HG02623 (cell line): ENCODE results near the gene C1D.

Source experiments
- ATAC-seq: cut with Tn5 transposase; IDR thresholded peaks from one replicate; pipeline ENCODE4 v1.9.1; 2021; ENCODE audit warnings: moderate library complexity; ENCODE audit not compliant: unreplicated experiment

C1D gene

DNA sequence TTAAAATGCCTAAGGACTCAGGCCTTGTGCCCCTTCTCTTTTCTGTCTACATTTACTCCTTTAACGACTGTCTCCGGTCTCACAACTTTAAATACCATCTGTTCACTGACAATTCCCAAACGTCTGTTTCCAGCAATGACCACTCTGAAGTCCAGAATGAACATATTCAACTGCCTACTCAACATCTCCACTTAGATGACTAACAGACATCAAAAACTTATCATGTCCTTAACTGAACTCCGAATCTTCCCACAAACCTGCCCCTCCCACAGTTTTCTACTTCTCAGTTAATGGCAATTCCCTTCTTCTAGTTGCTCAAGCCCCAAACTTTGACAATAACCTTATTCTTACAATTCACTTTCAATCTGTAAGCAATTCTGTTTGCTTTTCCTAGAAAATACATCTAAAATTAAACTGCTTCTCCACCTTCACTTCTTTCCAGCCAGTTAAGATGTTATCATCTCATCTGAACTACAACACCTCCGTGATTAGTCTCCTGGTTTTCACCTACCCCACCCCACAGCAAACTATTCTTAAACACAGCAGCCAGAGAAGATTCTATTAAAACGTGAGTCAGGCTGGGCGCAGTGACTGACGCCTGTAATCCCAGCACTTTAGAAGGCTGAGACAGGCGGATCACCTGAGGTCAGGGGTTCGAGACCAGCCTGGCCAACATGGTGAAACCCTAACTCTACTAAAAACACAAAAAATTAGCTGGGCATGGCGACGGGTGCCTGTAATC, 2.8 kb downstream of the C1D start:
- no peak for ATAC-seq

DNA sequence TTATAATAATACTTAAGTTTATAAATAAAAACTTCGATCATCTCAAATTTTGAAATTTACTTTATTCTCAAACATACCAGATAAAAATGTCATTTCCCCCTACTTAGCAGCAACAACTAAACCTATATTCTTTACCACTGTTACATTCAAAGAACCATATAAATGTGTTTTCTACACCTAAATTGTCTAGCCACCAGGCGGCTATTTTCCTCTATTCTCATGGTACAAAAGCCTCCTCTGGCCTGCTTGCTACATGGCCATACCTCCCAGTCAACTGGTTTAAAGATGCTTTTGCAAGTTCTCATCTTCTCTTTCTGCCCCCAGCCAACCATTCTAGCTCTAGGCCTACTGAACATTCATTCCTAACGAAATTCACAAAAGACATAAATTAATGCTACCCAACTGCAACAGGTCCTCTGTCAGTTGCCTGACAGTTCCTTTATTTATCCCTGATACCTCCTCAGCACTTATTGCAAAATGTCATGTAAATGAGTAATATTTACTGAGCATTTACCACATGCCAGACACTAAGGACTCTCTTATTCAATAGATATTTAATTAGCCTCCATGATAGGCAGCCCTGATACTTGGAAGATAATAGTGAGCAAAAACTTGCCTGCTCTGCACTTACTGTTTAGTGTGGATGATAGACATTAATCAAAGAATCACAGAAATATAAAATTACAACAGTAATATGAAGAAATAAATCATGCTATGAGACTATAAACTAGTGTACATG, 5.0 kb downstream of the C1D start:
- no peak for ATAC-seq

DNA sequence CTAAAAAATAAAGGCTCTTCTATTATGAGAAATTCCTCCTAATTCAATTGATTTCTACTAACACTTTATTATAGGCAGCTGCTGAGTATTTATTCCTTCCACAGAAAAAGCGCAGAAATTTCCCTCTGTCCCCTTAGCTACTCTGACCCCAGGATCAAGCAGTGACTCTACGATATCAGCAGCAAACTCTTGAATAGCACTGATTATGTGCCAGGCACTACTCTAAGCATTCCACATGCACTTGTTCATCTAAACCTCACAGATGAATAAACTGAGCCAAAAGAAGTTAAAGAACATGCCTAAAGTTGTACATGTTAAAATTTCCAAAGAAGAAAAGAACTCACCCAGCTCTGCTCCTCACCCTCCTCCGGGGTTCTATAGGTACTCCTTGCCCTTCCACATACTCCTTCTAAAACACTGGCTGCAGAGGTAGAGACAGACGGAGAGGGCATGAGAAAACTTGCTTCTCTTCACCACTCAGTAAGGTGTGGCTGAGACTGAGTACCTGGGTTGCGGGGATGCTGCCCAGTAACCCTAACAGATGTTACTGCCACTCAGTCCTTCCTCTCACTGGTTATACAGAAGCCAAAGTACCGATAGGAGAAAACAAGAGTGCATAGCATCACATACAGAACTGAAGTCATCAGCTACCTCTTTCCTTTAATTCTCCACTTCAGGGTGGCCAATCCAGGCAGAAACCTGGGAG, 9.9 kb downstream of the C1D start:
- no peak for ATAC-seq

DNA sequence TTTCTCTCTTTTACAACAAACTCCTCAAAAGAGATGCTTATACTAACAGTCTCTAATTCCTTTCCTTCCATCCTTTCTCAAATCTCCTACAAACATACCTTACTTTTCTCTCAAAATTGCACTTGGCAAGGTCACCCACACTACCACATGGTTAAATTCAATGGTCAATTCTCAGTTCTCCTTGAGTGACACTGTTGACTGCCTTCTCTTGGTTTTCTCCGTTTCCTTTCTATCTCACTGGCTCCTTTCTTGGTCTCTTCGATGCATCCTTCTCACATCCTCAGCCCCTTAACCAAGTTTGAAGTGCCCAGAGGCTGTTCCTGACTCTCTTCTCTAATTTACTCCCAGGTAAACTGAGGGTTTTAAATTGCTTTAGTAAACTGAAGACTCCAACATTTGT, 12.5 kb downstream of the C1D start:
- ATAC-seq, result no peak

DNA sequence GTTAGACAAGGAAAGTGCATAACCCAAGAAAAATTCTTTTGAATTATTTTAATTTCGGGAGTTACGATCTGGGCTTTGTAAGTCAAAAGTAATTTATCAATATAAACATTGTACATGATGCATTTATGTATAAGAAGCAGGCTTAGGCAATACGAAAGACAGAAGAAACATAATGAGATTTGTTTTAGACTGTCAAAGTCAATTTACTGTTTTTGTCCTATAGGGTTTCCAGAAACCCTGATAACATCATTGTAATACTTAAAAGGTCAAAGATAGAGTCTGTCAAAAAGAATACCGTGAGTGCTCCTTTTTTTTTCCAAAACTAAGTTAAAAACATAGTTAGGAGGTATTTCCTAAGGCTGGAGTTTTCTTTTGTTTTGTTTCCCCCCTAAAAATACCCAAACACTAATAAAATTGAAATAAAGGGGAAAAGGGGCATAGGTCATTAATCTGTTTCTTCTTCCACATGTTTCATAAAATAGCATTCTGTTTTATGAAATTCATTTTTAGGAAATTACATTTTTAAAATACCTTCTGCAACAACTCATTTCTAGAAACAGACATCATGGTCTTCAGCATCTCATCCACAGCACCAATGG, 16.1 kb downstream of the C1D start:
- ATAC-seq, result no peak

DNA sequence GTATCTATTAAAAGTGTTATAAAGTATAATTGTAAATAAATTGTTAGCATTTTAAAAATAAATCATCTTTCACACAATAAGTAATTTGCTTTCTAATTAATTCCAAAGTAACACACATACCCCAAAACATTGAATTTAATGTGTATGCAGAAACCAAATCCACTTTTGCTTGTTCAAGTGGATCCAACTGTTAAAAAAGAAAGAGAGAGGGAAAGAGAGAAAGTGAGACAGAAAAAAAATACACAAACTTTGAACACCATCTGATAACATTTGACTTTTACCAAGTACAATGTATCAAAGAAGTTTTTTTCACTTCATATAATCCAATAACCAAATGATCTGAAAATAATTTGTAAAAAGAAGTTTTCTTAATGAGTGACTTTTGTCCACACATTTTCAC, 16.6 kb downstream of the C1D start:
- no peak for ATAC-seq

DNA sequence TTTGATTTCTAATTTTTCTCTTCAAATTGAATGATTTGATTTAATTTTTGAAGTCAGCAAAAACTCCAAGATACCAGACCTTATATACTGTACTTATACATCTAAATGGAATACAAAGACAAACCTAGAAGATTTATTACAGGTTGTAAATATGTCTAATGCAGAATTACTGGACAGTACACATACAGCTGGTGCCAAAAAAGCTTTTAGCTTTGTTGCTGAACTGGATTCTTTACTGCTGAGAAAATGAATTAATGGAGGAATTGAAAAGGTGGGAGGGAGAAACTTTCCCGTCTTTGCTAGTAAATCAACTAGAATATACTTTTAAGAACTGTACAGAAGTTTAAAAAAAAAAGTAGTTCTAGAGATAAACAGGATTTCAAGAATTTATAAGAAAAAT, 17.5 kb downstream of the C1D start:
- no peak for ATAC-seq

DNA sequence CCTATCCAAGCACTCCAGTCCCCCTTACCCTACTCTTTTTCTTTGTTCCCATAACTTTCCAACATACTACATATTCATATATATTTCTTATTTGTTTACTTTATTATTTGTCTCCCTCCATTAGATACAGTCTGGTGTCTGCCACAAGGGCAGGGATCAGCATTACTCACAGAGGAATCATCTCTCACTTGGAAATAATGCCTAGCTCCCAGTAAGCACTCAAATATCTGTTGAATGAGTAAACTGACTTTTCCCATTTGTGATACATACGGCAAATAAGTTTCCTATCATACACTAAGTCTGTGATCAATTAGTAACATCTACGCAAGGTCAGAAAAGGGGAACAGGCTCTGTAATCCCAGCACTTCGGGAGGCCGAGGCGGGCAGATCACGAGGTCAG, 18.7 kb downstream of the C1D start:
- no peak for ATAC-seq

DNA sequence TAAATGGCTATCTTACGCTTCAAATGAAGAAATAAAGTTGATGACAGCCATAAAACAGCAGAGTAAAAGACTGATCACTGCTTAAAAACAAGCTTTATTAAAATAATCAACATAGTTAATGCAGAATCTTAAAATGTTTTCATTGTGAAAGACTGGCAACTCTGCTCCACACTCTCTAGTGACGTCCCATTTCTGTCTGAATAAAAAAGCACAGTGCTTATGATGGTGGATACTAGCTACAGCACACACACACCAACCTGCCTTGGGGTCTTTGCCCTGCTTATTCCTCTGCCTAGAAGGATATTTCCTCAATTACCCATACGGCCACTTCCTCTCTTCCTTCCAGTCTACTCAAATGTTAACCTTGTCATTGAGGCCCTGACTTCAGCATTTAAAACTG, 19.1 kb downstream of the C1D start:
- ATAC-seq, result no peak

DNA sequence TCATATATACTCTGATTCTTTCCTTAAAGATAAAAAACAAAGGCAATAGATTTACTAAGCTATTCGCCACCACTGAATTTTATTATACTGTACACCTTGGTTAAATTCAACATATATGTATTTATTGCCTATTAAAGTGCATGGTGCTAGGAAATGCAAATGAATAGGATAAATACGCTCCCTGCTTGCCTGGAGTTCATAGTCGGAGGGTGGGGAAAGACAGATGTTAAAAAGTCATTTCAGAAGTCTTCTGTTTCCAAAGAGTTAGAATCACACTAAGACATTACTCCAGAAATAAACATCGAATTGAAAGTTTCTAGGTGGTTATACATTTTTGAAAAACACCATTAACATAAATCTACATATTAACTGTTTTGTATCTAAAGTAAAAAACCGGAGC, 19.8 kb downstream of the C1D start:
- ATAC-seq, result no peak

DNA sequence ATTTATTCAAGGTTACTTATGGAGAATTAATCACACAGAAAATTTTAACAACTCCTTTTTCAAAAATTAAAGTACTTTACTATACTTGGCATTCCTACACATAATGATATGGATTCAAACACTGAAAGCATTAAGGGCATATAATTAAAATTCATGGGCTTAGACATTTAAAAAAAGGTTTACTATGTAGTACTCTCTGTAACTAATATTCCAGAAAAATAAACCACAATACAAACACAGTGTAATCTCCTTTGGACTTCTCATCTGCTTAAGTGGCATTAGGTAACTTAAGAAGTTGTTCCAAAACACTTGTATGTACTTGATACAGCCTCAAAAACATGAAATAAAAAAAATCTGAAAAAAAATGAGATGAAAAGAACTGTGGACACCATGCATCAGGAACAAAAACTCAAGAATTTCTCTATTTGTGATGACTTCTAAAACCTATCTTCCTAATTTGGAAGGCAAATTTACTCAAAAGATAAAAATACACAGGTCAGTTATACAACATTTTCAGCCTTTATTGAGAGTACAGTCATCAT, 21.0 kb downstream of the C1D start:
- ATAC-seq, result no peak

DNA sequence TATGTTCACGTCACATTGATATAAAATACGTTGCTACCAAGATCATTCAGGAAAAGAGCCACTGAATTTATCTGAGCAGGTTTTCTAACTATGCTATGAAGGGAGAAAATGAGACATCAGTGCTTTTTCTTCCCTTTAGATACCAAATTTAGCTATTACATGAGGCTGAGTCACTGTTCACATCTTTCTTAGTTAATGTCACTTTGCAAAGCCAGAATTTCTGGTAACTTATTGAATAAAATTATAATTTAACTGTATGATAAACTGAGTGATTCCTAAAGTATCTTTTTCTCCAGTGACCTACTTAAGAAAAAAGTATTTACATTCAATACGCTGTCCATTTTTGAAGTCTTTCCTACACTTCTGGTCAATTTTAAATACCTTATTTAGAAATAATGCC, 22.7 kb downstream of the C1D start:
- no peak for ATAC-seq

DNA sequence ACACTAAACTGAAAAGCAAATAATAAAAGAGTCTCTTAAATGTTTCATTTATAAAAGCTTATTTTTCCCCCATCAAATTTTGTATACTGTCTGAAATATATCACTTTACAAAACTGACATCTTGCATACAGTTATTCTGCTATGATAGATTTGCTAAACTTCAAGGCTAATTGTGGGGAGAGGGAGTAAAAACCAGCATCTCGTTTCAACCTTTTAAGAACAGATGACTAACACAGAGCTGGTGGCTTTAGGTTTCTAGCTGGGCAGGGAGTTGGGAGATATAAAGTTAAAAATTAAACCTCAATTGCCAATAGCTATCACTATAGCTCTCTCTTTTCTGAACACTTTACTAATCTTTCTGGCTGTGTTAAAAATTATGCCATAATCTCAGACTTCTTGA, 23.5 kb downstream of the C1D start:
- no peak for ATAC-seq

DNA sequence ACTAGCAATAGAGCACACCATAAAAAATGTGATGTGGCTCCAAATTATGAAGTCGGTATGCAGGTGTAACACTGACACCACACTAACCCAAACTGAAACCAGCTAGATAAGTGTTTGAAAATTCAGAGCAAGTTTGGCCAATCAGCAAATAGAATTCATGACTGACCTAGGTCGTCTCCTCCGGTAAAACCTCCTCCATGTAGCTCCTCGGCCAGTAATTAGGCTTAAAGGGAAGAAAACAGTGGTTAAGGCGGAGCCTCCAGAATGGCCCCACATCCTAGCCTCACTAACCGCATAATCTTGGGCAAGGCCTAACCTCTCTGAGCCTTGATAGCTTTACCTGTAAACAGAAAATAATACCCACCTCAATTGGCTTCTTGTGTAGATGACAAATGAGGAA, 30.1 kb downstream of the C1D start:
- ATAC-seq, result no peak

DNA sequence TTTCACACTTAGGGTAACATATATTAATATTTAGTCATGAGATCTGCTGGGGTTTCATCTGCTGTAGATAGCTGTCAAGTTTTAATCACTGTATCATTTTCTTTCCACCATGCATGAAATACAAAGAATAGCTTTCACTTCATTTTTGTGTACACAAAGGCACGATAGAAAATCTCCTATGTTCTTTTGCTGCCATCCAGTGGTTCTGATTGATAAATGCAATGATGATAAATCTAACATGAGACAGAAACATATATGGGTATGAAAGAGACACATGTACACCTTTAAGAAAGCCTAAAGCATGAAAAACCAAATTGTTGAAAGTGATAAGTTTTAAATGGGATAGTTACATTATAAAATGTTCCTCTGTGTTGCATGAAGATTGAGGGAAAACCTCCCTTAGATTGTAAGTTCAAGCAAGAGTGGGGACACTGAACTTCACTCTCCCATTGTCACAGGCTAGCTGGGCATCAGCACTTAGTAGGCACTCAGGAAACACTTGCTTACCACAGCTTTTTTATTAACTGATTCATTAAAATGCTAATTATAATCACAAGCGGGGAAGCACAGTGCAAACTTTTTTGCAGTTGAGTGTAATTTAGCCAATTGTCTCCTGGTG, 31.2 kb downstream of the C1D start:
- no peak for ATAC-seq

DNA sequence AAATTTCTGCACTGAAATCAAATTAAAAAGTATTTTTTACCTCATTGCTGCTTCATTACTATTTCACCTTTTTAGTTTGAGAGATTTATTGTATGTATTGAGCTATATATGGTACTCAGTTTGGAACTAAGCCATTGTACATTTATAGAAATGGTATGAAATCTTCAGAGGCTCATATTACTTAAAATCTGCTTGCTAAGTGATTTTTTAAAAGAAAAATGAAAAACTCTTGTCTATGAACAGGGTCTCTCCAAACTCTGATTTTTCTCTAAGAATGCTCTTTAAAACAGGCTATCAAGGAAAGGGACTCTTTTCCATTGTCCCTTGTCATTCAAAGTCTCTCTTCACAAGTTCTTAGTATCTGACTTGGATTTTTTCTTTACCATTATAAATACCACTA, 31.8 kb downstream of the C1D start:
- no peak for ATAC-seq

DNA sequence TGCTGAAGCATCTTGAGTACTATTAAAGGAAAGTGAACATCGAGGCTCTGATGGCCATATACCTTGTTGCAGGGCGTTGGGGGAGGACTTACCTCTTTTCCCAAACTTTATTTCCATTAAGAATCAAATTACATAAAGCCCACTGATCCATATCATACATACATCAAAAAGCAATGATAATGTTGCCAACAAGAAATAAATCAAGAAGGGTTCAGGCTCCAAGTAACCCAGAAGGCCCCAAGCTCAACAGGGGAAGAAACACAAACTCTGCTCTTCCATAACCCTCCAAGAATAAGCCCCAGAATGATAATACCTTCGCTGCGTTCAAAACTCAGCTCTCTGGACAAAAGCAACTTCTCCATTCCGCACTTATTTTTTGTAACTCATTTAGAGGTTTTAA, 32.3 kb downstream of the C1D start:
- ATAC-seq, result no peak

DNA sequence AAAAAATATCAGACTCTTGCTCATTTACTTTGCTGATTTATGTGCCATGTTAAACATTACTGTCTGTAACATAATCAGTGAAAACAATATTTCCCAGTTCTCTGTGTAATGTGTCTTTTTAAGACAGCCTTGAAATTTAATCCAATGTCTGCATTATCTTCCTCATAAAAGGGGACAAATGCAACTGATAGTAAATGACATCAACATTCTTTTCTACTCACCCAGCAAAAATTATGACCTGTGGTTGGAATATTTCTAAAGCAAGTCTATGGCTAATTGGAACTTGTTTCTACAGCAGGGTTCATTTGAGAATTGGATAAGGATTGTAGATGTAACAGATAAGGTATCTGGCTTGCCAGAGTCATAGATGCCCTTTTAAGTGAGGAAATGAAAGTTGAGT, 34.8 kb downstream of the C1D start:
- no peak for ATAC-seq

DNA sequence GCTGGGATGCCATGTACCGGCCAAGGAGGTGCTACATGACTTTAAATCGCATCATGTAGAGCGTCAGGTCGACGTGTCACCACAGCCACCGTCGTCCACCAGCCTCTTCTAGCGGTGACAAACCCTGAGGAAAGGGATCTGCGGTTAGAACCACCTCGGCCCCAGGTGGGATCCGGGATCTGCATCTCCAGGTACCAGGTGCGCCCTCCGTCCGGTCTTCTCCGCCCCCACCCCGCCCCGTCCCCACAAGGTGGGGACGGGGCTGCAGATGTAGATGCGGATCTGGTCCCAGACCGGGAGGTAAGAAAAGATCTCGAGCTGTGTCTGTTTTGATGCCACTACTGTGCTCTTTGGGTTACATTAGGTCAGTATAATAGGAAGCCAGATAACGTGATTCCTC, 38.4 kb downstream of the C1D start:
- no peak for ATAC-seq

DNA sequence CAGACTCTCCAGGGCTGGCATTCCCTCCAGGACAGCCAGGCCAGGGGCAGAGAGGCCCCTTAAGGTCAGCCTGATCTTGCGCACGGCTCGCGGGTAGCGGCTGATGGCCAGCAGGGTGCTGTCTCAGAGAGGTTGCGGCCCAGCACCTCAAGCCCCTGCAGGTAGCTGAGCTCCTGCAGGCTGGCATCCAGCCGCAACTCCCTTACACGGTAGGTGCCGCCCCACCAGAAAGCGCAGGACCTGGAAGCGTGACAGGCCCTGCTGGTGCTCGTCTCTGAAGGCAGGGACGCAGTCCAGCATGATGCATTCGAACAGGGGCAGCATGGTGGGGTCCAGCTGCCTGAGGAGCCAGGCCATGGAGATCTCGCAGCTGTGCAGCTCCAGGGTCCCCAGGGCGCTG, 38.9 kb downstream of the C1D start:
- no peak for ATAC-seq

DNA sequence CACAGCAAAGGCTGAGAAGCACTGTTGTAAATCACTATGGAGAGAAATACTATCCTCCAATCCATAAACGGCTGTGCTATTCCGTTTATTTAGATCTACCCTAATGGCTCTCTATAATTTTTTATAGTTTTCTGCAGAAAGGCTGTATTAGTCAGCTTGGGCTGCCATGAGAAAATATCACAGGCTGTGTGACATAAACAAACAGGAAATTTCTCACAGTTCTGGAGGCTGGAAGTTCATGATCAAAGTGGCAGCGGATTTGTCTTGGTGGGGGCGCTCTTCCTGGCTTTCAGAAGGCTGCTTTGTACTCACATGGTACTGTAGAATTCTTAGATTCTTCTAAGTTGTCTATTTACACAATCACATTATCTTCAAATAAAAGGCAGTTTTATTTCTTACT, 44.1 kb downstream of the C1D start:
- no peak for ATAC-seq
